Stimulated activated naive B cell treated with anti-CD40 and anti-IgM and Interleukin-4, amounts not matched to agents 10 μg/mL and 1 μg/mL and 100 μg/mL, for 72 hours (primary cell): ENCODE data around the gene ACTRT1.

Source experiments
- ATAC-seq, 2 donors: fragments of 150-1000 bp; cut with Tn5 transposase; replicated peaks; 2 replicates each; pipeline ENCODE4 v1.10.0; 2021; ENCODE audit warnings: moderate library complexity in 1 of 2
- DNase-seq: peaks from one replicate; pipeline ENCODE4 v3.0.0; 2021
- H3K27ac Mint-ChIP-seq: one replicate; pipeline ENCODE4 v1.8.0; 2022; ENCODE audit warnings: mild to moderate bottlenecking, mixed read lengths
- H3K27me3 Mint-ChIP-seq, 2 donors: one replicate each; pipeline ENCODE4 v1.8.0; 2022; ENCODE audit warnings: mixed read lengths in 2 of 2
- H3K36me3 Mint-ChIP-seq, 2 donors: one replicate each; pipeline ENCODE4 v1.8.0; 2022; ENCODE audit warnings: mixed read lengths in 2 of 2, mild to moderate bottlenecking in 1 of 2
- H3K4me1 Mint-ChIP-seq, 2 donors: one replicate each; pipeline ENCODE4 v1.8.0; 2022; ENCODE audit warnings: mixed read lengths in 2 of 2, mild to moderate bottlenecking in 1 of 2
- H3K4me3 Mint-ChIP-seq, 2 donors: one replicate each; pipeline ENCODE4 v1.8.0; 2022; ENCODE audit warnings: mild to moderate bottlenecking in 2 of 2, mixed read lengths in 2 of 2, moderate library complexity in 1 of 2
- H3K9me3 Mint-ChIP-seq, 2 donors: one replicate each; pipeline ENCODE4 v1.8.0; 2022; ENCODE audit warnings: mixed read lengths in 2 of 2, mild to moderate bottlenecking in 1 of 2

The ACTRT1 gene

GRCh38 chrX:128052303-128052702 lies at the start of gene ACTRT1:
TSS of gene ACTRT1 (minus strand) at chrX:128052403. CDS start at chrX:128052206, 197 bp downstream.
- Mint-ChIP-seq H3K4me3 (no peak within 1 kb of the TSS), H3K27ac (no peak within 1 kb of the TSS), H3K4me1 (no peaks in the 10 kb centered on the region), H3K27me3 (no peaks in the 10 kb centered on the region), H3K9me3 (no peaks in the 10 kb centered on the region), H3K36me3 (no peaks in the 10 kb centered on the region)
- DNase-seq (no peak), ATAC-seq (no peak)

GRCh38 chrX:128078545-128078944 lies 26.3 kb upstream of the ACTRT1 start:
- Mint-ChIP-seq H3K4me1 (no peaks in the 10 kb centered on the region), H3K4me3 (no peak overlapping the region), H3K36me3 (no peaks in the 10 kb centered on the region), H3K27me3 (no peaks in the 10 kb centered on the region), H3K9me3 (no peaks in the 10 kb centered on the region), H3K27ac (no peak overlapping the region)
- no peak for DNase-seq
- no peak for ATAC-seq

GRCh38 chrX:128057421-128057820 lies 5.2 kb upstream of the ACTRT1 start:
- no peak for ATAC-seq
- Mint-ChIP-seq H3K36me3 (no peaks in the 10 kb centered on the region), H3K27ac (no peak overlapping the region), H3K4me1 (no peaks in the 10 kb centered on the region), H3K4me3 (no peak overlapping the region), H3K27me3 (no peaks in the 10 kb centered on the region), H3K9me3 (peaks cover 2 to 4% of the 10 kb centered on the region in 2 donors)
- no peak for DNase-seq

GRCh38 chrX:128051526-128051925 lies 677 bp downstream of the ACTRT1 start:
- no peaks in the 10 kb centered on the region for H3K4me1 Mint-ChIP-seq
- no peak overlapping the region for H3K4me3 Mint-ChIP-seq
- no peak for ATAC-seq

GRCh38 chrX:128035318-128035717 lies 16.9 kb downstream of the ACTRT1 start:
- no peak for DNase-seq
- Mint-ChIP-seq H3K36me3 (no peaks in the 10 kb centered on the region), H3K4me1 (no peaks in the 10 kb centered on the region), H3K27ac (no peak overlapping the region), H3K9me3 (no peaks in the 10 kb centered on the region), H3K27me3 (no peaks in the 10 kb centered on the region), H3K4me3 (no peak overlapping the region)
- no peak for ATAC-seq

More at GRCh38 chrX:128051526-128051925, 677 bp downstream of the ACTRT1 start:
- no peak for DNase-seq
- Mint-ChIP-seq H3K27me3 (no peaks in the 10 kb centered on the region), H3K27ac (no peak overlapping the region), H3K9me3 (peaks cover 0 to under 1% of the 10 kb centered on the region in 2 donors), H3K36me3 (no peaks in the 10 kb centered on the region)

- Mint-ChIP-seq H3K36me3 (no peaks in the 10 kb centered on the region), H3K4me3 (no peak overlapping the region), H3K27me3 (no peaks in the 10 kb centered on the region), H3K4me1 (no peaks in the 10 kb centered on the region), H3K27ac (no peak overlapping the region), H3K9me3 (peaks cover 0 to 6% of the 10 kb centered on the region in 2 donors)
- no peak for ATAC-seq
- no peak for DNase-seq
These were observed 30.6 kb downstream of the ACTRT1 start for GRCh38 chrX:128021566-128021965.

GRCh38 chrX:128020701-128021100 lies 31.5 kb downstream of the ACTRT1 start:
- Mint-ChIP-seq H3K27me3 (no peaks in the 10 kb centered on the region), H3K4me3 (no peak overlapping the region), H3K36me3 (no peaks in the 10 kb centered on the region), H3K4me1 (no peaks in the 10 kb centered on the region), H3K27ac (no peak overlapping the region), H3K9me3 (peaks cover 0 to 7% of the 10 kb centered on the region in 2 donors)
- ATAC-seq (no peak), DNase-seq (no peak)

GRCh38 chrX:128019218-128019617 lies 33.0 kb downstream of the ACTRT1 start:
- no peak for ATAC-seq
- Mint-ChIP-seq H3K4me3 (no peak overlapping the region), H3K27me3 (no peaks in the 10 kb centered on the region), H3K9me3 (peaks cover 5 to 7% of the 10 kb centered on the region in 2 donors), H3K4me1 (no peaks in the 10 kb centered on the region), H3K27ac (no peak overlapping the region), H3K36me3 (no peaks in the 10 kb centered on the region)
- DNase-seq = no peak

- Mint-ChIP-seq H3K27ac (no peak overlapping the region), H3K9me3 (peaks cover 5 to 15% of the 10 kb centered on the region in 2 donors), H3K4me3 (no peak overlapping the region), H3K4me1 (no peaks in the 10 kb centered on the region), H3K36me3 (no peaks in the 10 kb centered on the region), H3K27me3 (no peaks in the 10 kb centered on the region)
- no peak for DNase-seq
- no peak for ATAC-seq
These were observed 40.2 kb downstream of the ACTRT1 start for GRCh38 chrX:128012015-128012414.

- Mint-ChIP-seq H3K4me3 (no peak overlapping the region), H3K27ac (no peak overlapping the region), H3K36me3 (no peaks in the 10 kb centered on the region)
These were observed 44.3 kb downstream of the ACTRT1 start for GRCh38 chrX:128007882-128008281.

More at GRCh38 chrX:128007882-128008281, 44.3 kb downstream of the ACTRT1 start:
- ATAC-seq (no peak), DNase-seq (no peak)
- H3K4me1 Mint-ChIP-seq = no peaks in the 10 kb centered on the region
- H3K9me3 Mint-ChIP-seq = peaks cover 0 to 3% of the 10 kb centered on the region in 2 donors
- no peaks in the 10 kb centered on the region for H3K27me3 Mint-ChIP-seq
